Stimulated activated CD8-positive, alpha-beta memory T cell treated with anti-CD3 and anti-CD28 coated beads, Interleukin-12 subunit alpha, Interleukin-12 subunit beta, amount 100 ng/mL, for 24 hours (primary cell): ENCODE results near the gene C11orf91.
"Not testable (repeated sequence)": the region's sequence is repeated elsewhere in the genome, so short reads cannot be mapped to it uniquely, and the experiment has no call there.

ENCODE experiments used
- DNase-seq: peaks from one replicate; pipeline ENCODE4 v3.0.0-alpha.2; 2020; ENCODE audit errors: extremely low read depth

The C11orf91 gene

DNA sequence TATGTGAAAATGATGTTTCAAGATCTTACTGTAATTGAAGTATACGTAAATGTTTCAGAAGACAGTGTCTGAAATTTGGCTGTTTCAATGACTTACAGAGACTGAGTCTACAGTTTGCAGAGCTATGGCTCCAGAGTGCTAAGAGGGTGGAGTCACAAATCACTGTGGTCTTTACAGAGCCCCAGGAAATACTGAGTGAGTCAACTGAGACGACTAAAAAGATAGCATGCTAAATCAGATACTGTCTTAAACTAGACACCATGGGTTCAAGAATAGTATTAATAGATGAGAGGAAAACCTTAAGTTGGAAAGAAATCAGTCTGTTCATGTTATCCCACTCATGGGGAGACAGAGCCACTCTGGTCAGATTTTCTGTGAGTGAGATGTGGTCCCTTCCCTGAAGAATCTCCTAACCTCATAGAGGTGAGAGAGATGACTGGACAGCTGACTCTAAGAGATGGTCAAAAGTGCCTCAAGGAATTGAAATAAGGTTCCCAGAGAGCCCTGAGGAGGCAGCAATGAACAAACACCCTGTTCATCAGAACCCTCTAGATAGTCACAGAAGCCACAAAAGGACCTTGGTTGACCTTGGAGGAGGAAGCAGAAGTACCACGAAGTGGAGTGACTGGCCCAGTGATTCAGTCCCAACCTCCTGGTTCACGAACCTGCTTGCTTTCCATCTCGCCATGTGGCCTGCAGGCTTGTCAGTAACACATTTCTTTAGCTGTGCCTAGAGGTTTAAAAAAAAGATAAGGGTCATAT, 30.2 kb downstream of the C11orf91 start:
- DNase-seq, result no peak

DNA sequence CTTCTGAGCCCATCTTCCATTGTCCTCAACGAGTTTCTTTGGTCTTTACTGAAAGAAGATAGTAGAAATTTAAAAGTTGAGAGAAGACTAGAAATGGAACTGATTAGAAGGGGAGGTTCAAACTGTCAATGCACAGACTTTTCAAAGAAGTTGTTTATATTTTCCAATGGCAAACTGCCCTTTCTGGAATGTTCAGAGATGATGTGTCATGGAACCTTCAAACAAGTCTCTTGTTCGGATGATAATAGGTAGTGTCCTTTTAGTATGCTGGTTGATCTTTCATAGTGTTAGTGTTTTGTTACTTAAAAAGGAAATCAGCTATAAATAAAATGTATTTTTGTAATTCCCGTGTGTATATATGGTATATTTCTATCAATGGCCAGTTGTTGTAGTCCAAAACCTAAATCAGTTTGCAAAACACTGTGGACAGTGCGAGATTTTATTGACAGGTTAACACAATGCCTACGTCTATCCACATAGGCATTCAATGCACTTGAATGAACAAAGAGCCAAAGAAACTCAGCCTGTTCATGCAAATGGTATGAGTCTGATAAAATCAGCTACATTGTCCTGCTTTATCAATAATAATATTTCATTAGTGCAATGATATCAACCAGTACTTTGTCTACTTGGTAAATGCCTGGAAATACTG, 30.9 kb downstream of the C11orf91 start:
- DNase-seq, result no peak

DNA sequence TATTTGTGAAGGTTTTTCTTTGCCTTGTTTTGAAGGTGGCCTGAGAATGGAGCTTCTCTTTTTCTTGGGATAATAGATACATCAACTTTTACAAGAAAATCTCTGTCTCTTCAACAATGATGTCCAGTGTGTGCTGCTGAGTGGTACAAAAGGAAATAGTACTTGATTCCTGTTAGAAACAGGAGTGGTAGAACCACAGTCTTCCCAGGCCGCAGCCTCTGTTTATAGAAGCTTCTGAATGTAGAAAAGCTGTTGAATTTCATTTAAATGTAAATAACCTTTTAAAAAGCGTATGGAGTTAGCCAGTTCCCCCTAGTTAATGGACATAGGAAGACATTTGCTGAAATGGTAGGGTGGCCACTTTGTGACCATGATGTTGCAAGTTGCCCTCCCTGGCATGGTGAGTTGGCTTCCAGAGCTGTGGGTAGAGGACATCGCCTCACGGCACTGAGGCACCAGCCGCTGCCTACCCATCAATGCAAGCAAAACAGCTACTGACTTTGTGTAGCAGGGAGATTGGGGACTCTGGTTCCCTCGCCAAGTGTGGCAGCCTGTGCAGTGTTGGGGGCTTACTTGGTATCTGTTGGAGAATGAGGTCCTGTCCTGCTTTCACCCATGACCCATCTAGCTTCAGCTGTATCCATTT, 31.6 kb downstream of the C11orf91 start:
- DNase-seq, result no peak

GRCh38 chr11:33668468-33668825, 32.2 kb downstream of the C11orf91 start:
- DNase-seq, result no peak

DNA sequence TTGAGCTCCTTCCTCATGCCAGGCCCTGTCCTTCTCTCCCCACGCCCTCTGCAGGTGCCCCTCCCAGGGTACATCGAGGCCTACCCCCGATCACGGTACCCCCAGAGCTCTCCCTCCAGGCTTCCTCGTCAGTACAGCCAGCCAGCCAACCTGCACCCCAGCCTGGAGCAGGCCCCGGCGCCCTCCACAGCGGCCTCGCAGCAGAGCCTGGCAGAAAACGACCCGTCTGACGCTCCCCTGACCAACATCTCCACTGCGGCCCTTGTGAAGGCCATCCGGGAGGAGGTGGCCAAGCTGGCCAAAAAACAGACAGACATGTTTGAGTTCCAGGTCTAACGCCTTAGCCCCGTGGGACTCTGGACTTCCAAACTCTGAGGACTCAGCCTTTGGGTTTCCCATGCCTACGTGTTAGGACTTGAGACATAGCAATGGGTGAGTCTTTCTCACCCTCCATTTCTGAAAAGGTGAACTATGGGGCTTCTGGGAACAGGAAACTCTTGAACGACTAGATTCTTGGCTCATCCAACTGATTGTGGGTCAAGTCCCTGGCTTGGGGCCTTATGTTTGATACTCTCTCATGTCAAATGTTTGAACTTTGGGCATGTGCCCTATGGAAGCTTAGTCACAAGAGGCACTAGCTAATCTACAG, 32.7 kb downstream of the C11orf91 start:
- DNase-seq, result no peak

- DNase-seq, result no peak
Observed at GRCh38 chr11:33665350-33666106, 35.1 kb downstream of the C11orf91 start.

- DNase-seq, result no peak
Observed at GRCh38 chr11:33664827-33665226, 35.8 kb downstream of the C11orf91 start.

GRCh38 chr11:33664166-33664565, 36.5 kb downstream of the C11orf91 start:
- no peak for DNase-seq

DNA sequence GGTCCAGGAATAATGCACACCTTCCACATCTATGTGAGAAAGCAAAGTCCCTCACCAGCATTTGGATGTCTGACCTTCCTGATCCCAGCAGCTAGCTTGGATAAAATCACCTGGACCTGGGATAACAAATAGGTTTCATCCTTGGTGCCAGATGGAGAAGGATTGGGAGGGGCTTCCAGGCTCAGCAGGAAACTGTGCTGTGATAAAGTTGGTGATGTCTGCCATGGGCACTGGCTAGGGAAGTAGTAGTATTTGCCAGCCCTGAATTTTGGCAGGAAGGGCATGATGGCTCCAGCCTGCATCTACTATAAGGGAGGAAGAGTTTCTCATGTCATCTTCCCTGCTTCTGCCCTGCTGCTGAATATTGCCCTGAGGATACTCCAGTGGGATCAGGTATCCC, 37.5 kb downstream of the C11orf91 start:
- no peak for DNase-seq

DNA sequence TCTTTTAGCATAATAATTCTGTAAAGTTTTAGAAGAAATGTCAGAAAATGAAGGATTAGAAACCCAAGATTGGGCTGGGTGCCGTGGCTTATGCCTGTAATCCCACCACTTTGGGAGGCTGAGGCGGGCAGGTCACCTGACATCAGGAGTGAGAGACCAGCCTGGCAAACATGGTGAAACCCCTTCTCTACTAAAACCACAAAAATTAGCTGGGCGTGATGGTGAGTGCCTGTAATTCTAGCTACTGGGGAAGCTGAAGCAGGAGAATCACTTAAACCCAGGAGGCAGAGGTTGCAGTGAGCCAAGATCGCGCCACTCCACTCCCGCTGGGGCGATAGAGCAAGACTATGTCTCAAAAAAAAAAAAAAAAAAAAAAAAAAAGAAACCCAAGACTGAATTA, 39.1 kb downstream of the C11orf91 start:
- not testable (repeated sequence) for DNase-seq

GRCh38 chr11:33660962-33661361, 39.7 kb downstream of the C11orf91 start:
- no peak for DNase-seq

- DNase-seq, result no peak
Observed at GRCh38 chr11:33659370-33660139, 41.1 kb downstream of the C11orf91 start.

GRCh38 chr11:33658195-33658900, 42.3 kb downstream of the C11orf91 start:
- no peak for DNase-seq

DNA sequence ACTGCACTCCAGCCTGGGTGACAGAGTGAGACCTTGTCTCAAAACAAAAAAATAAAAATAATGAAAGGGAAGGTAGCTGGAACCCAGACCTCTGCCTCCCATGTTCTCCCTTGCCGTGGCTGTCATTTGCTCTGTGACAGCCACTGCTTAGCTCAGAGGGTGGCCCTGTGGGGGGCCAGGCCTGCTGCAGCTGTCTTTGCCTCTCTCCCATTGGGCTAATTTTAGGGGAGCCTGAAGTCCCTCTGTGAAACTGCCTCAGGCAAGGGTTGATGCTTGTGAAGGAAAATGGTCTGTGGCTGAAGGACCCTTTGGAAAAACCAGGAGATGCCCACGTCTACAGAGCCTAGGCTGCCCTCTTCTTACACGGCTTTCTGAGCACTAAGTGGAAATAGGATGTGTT, 42.9 kb downstream of the C11orf91 start:
- DNase-seq, result no peak

DNA sequence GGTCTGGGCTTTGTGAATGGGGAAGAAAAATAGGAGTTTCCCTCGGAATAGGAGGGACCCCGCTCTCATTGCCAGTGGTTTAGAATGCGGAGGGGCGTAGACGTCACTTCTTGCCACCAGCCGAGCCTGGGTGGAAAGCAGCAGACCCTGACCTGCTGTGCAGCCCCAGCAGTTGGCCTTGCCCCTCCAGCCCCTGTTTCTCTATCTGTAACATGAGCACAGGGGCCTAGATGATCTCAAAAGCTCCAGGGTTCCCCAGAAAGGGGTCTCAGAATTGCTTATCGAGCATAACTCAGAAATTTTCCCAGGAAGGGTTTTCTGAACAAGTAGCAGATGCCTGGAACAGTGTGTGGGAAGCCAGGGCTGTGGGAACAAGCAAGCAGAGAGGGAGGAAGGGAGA, 43.9 kb downstream of the C11orf91 start:
- no peak for DNase-seq

GRCh38 chr11:33655842-33656600, 44.6 kb downstream of the C11orf91 start:
- DNase-seq, result no peak

DNA sequence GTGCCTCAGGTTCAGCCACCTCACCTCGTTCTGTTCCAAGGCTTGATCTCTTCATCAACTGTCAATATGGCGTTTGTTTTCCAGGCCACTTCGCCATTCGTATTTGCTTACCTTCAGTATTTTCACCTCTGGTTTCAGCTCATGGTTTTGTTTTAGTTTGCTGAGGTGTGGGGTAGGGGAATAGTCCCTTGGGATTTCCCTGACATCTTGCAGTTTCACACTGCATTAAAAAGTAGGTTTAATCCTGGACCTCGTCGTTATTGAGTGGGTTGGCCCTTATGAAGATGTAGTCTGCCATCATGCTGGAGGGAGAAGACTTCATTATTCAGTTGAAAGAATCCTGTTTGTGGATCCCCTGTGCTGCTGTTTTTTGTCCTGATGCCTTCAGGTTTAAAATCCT, 46.0 kb downstream of the C11orf91 start:
- DNase-seq, result no peak

- DNase-seq, result no peak
Observed at GRCh38 chr11:33652930-33653329, 47.7 kb downstream of the C11orf91 start.

DNA sequence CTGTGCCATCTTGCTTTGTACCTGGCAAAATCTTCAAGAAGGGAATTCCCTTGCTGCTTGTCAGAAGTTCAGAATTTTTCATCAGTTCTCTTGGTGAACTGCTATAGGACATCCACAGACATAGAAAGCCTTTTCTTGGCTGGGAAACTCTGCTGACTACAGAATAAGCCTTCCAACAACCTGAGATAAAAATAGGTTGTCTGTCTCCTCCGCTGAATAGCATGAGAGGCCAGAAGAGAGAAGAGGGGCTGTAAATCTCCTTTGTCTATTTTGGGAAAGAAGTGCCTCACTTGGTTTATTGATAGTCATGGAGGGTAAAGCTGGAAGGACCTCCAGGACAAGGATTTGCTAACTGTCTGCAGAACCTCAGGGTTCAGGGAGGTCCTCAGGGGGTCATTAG, 48.2 kb downstream of the C11orf91 start:
- DNase-seq, result no peak

DNA sequence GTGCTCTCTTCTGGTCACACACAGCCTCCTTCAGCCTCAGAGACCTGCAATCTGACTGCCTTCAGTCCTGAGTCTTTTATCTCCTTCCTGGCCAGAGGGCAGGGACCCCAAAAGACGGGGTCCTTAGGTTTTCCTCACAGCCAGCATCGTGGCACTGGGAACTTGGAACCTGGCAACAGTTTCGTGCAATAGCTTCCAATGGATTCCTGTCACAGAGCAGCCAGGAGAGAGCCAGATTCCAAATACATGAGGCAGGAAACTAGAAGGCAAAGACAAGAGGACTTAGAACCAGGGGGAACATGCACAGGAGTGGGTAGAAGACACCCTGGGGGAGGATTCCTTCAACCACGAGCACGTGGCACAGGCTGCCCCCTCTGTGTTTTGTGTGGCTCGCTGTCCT, 48.6 kb downstream of the C11orf91 start:
- no peak for DNase-seq
